ENCODE measurements around the gene LAS1L.
"Not testable (repeated sequence)": the region's sequence is repeated elsewhere in the genome, so short reads cannot be mapped to it uniquely, and the experiment has no call there.

The LAS1L gene

DNA sequence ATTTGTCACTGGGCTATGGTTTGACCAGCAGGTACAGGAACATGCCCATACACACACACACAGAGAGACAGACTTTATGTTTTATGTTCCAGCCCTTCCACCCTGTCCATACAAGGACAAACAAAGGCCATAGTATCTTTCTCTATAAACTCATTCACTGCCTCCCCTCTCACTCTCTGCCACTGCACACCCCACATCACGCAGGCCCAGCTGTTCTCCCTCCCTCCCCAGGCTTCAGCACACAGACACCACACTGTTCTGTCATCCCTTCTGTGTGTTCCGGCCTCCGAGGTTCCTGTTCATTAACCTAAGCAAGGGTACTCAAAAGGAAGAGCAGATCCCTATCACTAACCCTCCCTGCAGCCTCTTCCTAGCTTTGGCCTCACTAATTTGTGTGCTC is 17.8 kb downstream of the LAS1L start:
- DNase-seq: no peak

DNA sequence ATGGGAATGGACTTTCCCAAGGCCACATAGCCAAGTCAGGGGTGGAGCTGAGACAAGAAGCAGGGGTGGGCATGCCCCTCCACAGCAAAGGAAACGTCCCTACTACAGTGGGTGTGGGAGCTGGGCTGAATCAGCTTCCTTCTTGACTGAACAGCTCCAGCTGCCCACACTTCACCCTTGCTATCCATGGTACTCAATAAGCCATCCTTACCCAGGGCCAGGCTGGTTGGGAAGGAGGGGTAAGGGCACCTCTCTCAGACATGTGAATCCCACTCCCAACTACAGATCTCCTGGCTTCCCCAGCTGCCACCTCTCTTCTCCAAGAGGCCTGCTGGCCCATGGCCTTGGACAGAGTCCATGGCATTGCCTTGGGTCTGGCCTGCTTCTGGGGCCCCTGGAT is 21.0 kb downstream of the LAS1L start:
- no peak for DNase-seq

DNA sequence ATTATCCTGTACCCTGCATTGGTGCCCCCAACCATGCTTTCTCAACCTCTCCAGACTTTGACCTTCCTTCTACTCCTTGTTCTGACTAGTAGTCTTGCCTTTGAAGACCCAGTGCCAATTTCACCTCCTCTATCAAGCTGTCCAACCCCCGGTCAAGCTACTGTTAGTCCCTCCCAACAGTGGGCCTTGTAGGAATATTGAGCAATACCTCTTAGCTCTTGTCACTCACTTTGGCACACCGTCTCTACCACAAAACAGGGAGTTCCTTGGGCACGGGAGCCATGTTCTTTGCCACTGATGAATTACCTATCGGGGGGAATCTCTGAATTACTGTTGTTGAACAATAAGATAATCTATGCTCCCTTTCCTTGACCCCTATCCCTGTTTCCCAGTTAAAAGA is 25.2 kb downstream of the LAS1L start:
- no peak for DNase-seq

DNA sequence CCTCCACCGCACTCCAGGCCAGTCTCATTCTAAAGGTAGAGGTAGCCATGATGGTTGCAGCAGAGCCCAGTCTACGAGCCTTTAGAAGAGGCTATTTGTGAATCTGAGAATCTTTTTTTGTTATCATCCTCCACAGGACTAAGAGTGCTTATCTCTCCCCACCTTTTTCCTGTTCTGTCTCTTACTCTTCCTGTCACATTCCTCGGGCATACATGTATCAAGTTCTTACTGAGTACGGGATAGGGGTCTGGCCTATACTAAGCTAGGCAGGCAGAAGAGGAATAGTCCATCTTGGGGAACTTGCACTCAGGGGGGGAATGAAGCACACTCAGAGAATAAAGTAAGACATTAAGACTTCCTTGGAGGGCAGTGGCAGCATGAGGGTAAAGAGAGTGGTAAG is 25.7 kb downstream of the LAS1L start:
- no peak for DNase-seq

DNA sequence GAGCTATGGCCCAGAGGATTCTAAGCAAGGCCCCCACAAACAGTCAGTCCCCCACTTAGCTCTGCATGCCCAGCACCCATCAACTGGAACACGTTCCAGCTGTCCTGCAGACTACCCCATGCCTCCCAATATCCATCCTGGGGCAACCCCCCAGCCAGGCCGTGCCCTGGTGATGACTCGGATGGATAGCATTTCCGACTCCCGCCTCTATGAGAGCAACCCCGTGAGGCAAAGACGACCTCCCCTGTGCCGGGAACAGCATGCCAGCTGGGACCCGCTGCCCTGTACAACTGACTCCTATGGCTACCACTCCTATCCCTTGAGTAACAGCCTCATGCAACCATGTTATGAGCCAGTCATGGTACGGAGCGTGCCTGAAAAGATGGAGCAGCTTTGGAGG is 32.0 kb downstream of the LAS1L start:
- DNase-seq: no peak

DNA sequence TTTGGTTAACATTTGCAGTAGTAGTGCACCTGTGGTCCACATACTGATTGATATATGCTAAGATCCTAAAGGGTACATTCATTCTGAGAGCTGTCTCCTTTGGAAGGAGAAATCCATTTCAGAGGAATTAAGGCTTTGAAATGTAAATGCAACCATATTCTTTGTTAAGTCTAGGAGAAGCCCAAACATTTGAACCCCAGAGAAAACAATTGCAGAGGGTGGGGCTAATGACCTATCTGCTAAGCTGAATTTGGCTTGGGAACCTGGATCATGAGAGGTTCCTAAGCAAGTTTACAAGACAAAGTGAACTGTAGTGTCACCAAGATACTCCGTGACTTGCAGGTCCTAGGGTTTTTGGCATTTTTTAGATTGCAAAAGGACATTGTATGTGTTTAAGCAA is 41.2 kb downstream of the LAS1L start:
- DNase-seq: no peak

DNA sequence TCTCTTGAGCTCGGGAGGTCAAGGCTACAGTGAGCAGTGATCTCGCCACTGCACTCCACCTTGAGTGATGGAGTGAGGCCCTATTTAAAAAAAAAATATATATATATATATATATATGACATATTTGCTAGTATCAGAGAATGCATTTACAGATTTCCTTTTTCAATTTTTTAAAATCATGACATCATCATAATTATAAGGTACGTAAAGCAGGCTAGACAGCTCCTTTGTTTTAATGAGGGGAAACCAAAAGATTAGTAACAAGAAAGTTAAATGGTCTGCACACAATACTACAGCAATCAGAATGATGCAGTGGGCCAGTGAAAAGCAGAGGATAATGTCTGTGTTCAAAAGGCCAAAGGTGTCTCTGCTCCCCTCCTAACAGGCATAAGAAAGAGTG is 43.0 kb downstream of the LAS1L start:
- no peak for DNase-seq

DNA sequence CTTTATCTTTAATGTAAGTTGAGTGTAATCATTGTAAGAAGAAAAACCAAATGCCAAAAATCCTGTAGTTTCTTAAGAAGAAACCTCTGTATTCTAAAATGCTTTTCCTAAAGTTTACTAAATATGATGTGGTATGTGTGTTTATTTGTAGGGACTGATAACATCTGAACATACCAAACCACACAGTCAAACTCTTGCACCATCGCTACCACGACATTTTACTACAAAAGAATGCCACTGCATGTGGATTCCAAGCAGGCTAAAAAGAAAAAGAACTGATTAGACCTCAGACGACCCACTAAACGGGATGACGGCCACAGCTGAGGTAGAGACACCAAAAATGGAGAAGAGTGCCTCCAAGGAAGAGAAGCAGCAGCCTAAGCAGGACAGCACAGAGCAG is 46.1 kb downstream of the LAS1L start:
- DNase-seq: no peak

DNA sequence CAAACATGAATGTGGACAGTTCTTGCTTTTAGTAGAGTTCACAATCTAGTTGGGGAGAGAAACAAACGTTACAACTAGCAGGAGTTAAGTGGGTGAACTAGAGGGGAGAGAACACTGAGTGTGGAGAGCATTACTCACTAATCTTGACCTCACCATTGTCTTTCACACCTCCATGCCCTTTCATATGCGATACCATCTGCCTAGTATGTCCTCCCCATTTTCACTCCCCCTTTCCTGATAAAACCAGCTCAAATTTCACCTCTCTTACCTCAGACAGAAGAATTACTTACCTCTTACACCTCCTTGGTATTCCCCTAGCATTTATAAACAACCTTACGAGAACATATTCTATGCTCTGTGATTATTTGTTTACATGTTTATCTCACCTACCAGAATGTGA is 53.6 kb downstream of the LAS1L start:
- DNase-seq: no peak

DNA sequence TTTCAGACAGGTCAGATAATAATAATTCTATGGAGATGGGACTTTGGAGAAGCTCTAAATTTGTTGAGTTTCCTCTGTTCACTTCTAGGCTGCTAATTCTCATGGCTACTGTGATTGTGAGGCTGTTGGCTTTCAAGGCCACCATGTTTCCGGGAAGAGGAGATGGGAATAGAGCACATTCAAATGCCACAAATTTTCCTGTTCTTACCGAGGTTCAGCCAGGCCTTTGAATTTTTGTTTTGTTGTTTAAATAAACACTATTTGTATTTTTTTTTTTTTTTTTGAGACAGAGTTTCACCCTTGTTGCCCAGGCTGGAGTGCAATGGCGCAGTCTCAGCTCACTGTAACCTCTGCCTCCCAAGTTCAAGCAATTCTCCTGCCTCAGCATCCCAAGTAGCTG is 55.5 kb downstream of the LAS1L start:
- DNase-seq: not testable (repeated sequence)

DNA sequence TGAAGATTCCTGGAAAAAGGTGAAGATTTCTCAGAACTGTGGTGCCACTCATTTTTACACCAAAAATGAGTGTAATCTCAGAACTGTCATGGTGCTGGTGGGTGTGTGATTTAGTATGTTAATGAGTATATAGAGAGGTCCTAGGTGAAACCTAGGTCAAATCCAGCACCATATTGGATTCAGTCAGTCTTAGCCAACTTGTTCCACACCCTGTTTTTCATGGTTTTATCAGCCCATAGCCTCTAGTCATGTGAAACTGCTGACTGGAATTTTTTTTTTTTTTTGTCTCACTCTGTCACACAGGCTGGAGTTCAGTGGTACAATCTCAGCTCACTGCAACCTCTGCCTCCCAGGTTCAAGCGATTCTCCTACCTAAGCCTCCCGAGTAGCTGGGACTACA is 58.0 kb downstream of the LAS1L start:
- no peak for DNase-seq

DNA sequence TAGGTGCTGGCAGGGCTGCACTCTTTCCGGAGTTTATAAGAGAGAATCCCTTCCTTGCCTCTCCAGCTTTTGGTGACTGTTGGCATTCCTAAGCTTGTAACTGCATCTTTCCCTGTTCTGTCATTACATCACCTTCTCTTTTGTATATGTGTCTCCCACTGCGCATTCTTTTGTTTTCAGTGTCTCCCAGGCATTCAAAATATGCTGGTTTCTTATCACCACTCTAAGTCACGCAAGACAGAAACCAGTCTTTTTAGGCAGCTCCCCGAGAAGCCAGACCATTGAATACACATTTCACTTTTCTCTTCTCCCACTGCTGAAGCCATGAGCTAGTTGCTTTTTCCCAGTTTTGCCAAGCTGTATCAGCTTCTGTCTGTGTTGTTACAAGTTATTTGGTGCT is 71.0 kb downstream of the LAS1L start:
- no peak for DNase-seq
